IPS-20b (cell line): Measurements from ENCODE around the gene CPA1.

Experiments used
- H3K27ac ChIP-seq: one replicate; pipeline ENCODE4 v1.5.1; 2013; ENCODE audit warnings: low read length
- H3K27me3 ChIP-seq: 2 replicates; pipeline ENCODE4 v1.6.1; 2013; ENCODE audit warnings: mild to moderate bottlenecking, low read length, inconsistent platforms; ENCODE audit not compliant: insufficient read depth
- H3K36me3 ChIP-seq: 2 replicates; pipeline ENCODE4 v1.6.1; 2013; ENCODE audit warnings: low read depth, mild to moderate bottlenecking, inconsistent platforms, low read length, moderate library complexity; ENCODE audit not compliant: insufficient read depth
- H3K4me1 ChIP-seq: 2 replicates; pipeline ENCODE4 v1.6.1; 2013; ENCODE audit warnings: mild to moderate bottlenecking, control low read depth, inconsistent platforms, low read length, moderate library complexity; ENCODE audit not compliant: insufficient read depth
- H3K4me3 ChIP-seq: 2 replicates; pipeline ENCODE4 v1.5.1; 2013; ENCODE audit warnings: mild to moderate bottlenecking, low read length, inconsistent platforms
- H3K9ac ChIP-seq: 2 replicates; pipeline ENCODE4 v1.6.1; 2013; ENCODE audit warnings: low read depth, mild to moderate bottlenecking, inconsistent platforms, low read length, moderate library complexity
- H3K9me3 ChIP-seq: 2 replicates; pipeline ENCODE4 v1.6.1; 2013; ENCODE audit warnings: mild to moderate bottlenecking, low read depth, low read length, inconsistent platforms; ENCODE audit not compliant: insufficient read depth

The CPA1 gene

GRCh38 chr7:130423501-130424037, 43.3 kb downstream of the CPA1 start:
- Histone ChIP-seq H3K4me1 (peaks cover 23% of the 10 kb centered on the region; the same call in 1 of the 2 replicates), H3K9me3 (no peaks in the 10 kb centered on the region), H3K4me3 (no peak overlapping the region), H3K27ac (no peak overlapping the region), H3K36me3 (no peaks in the 10 kb centered on the region), H3K9ac (no peak overlapping the region), H3K27me3 (no peaks in the 10 kb centered on the region)

GRCh38 chr7:130425796-130426195, 45.5 kb downstream of the CPA1 start:
- Histone ChIP-seq H3K9me3 (no peaks in the 10 kb centered on the region), H3K27me3 (no peaks in the 10 kb centered on the region), H3K4me1 (peaks cover 16% of the 10 kb centered on the region; the same call in 1 of the 2 replicates), H3K27ac (no peak overlapping the region), H3K9ac (no peak overlapping the region), H3K36me3 (no peaks in the 10 kb centered on the region), H3K4me3 (no peak overlapping the region)

GRCh38 chr7:130426564-130426963, 46.3 kb downstream of the CPA1 start:
- no peaks in the 10 kb centered on the region for H3K36me3 ChIP-seq
- no peak overlapping the region for H3K4me3 ChIP-seq
- H3K27me3 ChIP-seq, result no peaks in the 10 kb centered on the region

GRCh38 chr7:130429019-130429418, 48.7 kb downstream of the CPA1 start:
- no peaks in the 10 kb centered on the region for H3K9me3 ChIP-seq
- H3K36me3 ChIP-seq, result no peaks in the 10 kb centered on the region
- H3K27me3 ChIP-seq, result no peaks in the 10 kb centered on the region
- no peak overlapping the region for H3K9ac ChIP-seq
- no peaks in the 10 kb centered on the region for H3K4me1 ChIP-seq
- H3K4me3 ChIP-seq, result no peak overlapping the region
- no peak overlapping the region for H3K27ac ChIP-seq

More at GRCh38 chr7:130426564-130426963, 46.3 kb downstream of the CPA1 start:
- H3K27ac ChIP-seq, result no peak overlapping the region
- H3K9ac ChIP-seq, result no peak overlapping the region
- no peaks in the 10 kb centered on the region for H3K9me3 ChIP-seq
- H3K4me1 ChIP-seq, result peaks cover 11% of the 10 kb centered on the region; the same call in 1 of the 2 replicates

- H3K9me3 ChIP-seq, result no peaks in the 10 kb centered on the region
- H3K4me3 ChIP-seq, result no peak overlapping the region
- no peaks in the 10 kb centered on the region for H3K36me3 ChIP-seq
- H3K4me1 ChIP-seq, result no peaks in the 10 kb centered on the region
- H3K27me3 ChIP-seq, result no peaks in the 10 kb centered on the region
- H3K27ac ChIP-seq, result no peak overlapping the region
- H3K9ac ChIP-seq, result 0 out of 2 replicates have a peak overlapping the region, but pooled peaks have one; percentile 6
These were observed 49.8 kb downstream of the CPA1 start for GRCh38 chr7:130430115-130430514.

GRCh38 chr7:130430841-130431666, 50.8 kb downstream of the CPA1 start:
- Histone ChIP-seq H3K36me3 (no peaks in the 10 kb centered on the region), H3K4me1 (no peaks in the 10 kb centered on the region), H3K27me3 (no peaks in the 10 kb centered on the region), H3K27ac (no peak overlapping the region), H3K9me3 (no peaks in the 10 kb centered on the region), H3K4me3 (no peak overlapping the region), H3K9ac (0 out of 2 replicates have a peak overlapping the region, but pooled peaks have one; percentile 6)

- no peaks in the 10 kb centered on the region for H3K9me3 ChIP-seq
- H3K9ac ChIP-seq, result no peak overlapping the region
- H3K4me3 ChIP-seq, result no peak overlapping the region
- H3K36me3 ChIP-seq, result no peaks in the 10 kb centered on the region
- H3K4me1 ChIP-seq, result no peaks in the 10 kb centered on the region
- no peaks in the 10 kb centered on the region for H3K27me3 ChIP-seq
- no peak overlapping the region for H3K27ac ChIP-seq
These were observed 52.6 kb downstream of the CPA1 start for GRCh38 chr7:130432886-130433285.

- H3K27me3 ChIP-seq, result no peaks in the 10 kb centered on the region
- no peaks in the 10 kb centered on the region for H3K9me3 ChIP-seq
- H3K4me1 ChIP-seq, result no peaks in the 10 kb centered on the region
- no peak overlapping the region for H3K9ac ChIP-seq
- no peaks in the 10 kb centered on the region for H3K36me3 ChIP-seq
- H3K27ac ChIP-seq, result no peak overlapping the region
- H3K4me3 ChIP-seq, result no peak overlapping the region
These were observed 53.0 kb downstream of the CPA1 start for GRCh38 chr7:130433301-130433700.

GRCh38 chr7:130435311-130435854, 55.1 kb downstream of the CPA1 start:
- H3K36me3 ChIP-seq, result no peaks in the 10 kb centered on the region
- H3K9ac ChIP-seq, result no peak overlapping the region
- H3K27ac ChIP-seq, result no peak overlapping the region
- no peaks in the 10 kb centered on the region for H3K27me3 ChIP-seq
- no peaks in the 10 kb centered on the region for H3K4me1 ChIP-seq
- H3K9me3 ChIP-seq, result no peaks in the 10 kb centered on the region
- H3K4me3 ChIP-seq, result no peak overlapping the region

GRCh38 chr7:130436253-130436652, 56.0 kb downstream of the CPA1 start:
- H3K9me3 ChIP-seq, result no peaks in the 10 kb centered on the region
- H3K27me3 ChIP-seq, result no peaks in the 10 kb centered on the region
- H3K36me3 ChIP-seq, result no peaks in the 10 kb centered on the region
- H3K4me3 ChIP-seq, result no peak overlapping the region
- H3K4me1 ChIP-seq, result no peaks in the 10 kb centered on the region; the same call in 1 of the 2 replicates
- no peak overlapping the region for H3K27ac ChIP-seq
- H3K9ac ChIP-seq, result no peak overlapping the region
